Uterus (tissue), 2 donors: ENCODE data around the gene VRK3.

Experiments used
- POLR2A ChIP-seq, 2 donors: fragments of 450-650 bp; IDR thresholded peaks; one replicate each; pipeline ENCODE4 v1.6.1; 2016; ENCODE audit warnings: antibody characterized with exemption in 2 of 2, mild to moderate bottlenecking in 1 of 2, moderate library complexity in 1 of 2
- TF ChIP-seq, protein P1 (sequence below), 4 experiments: fragments of 200-600 bp in 2 of 4; fragments of 450-650 bp in 2 of 4; sonication (generic) in 2 of 4; IDR thresholded peaks; one replicate each; pipeline ENCODE4 v1.5.1; 2016 to 2019; ENCODE audit warnings: antibody characterized with exemption in 4 of 4, mild to moderate bottlenecking in 2 of 4, moderate library complexity in 1 of 4

DNA sequence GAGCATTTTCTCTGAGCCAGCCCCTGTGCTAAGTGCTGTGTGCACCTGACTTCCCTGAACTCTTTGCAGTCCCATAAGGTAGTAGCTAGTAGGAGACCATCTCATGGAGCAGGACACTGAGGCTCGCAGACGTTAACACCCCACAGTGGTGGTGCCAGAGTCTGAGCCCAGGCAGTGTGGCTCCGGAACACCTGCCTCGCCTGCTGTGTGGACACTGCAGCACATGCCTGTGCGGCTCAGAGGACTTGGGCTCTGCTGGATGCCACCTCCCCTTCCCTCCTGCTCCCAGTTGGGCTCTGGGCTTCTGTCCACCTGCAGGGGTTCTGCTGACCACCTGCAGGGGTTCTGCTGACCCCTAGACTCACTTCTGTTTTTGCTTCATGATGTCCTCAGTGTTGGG, 37.2 kb downstream of the VRK3 start:
- TF ChIP-seq, protein P1, sequence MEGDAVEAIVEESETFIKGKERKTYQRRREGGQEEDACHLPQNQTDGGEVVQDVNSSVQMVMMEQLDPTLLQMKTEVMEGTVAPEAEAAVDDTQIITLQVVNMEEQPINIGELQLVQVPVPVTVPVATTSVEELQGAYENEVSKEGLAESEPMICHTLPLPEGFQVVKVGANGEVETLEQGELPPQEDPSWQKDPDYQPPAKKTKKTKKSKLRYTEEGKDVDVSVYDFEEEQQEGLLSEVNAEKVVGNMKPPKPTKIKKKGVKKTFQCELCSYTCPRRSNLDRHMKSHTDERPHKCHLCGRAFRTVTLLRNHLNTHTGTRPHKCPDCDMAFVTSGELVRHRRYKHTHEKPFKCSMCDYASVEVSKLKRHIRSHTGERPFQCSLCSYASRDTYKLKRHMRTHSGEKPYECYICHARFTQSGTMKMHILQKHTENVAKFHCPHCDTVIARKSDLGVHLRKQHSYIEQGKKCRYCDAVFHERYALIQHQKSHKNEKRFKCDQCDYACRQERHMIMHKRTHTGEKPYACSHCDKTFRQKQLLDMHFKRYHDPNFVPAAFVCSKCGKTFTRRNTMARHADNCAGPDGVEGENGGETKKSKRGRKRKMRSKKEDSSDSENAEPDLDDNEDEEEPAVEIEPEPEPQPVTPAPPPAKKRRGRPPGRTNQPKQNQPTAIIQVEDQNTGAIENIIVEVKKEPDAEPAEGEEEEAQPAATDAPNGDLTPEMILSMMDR (IDR thresholded peaks at IDR 0.05), result no peak
- TF ChIP-seq POLR2A (IDR thresholded peaks at IDR 0.05), result no peak
